HG03139 (cell line): ENCODE results near the gene GLRB.
A peak's percentile ranks its signal among the peaks of the same experiment; 100 is the strongest.
"Not testable (repeated sequence)": the region's sequence is repeated elsewhere in the genome, so short reads cannot be mapped to it uniquely, and the experiment has no call there.

Experiments
- ATAC-seq: cut with Tn5 transposase; IDR thresholded peaks from one replicate; pipeline ENCODE4 v1.9.1; 2021; ENCODE audit not compliant: unreplicated experiment

GLRB gene

GRCh38 chr4:157127571-157127970 lies 51.6 kb downstream of the GLRB start:
- no peak for ATAC-seq

- no peak for ATAC-seq
Observed at GRCh38 chr4:157128395-157128794, 52.4 kb downstream of the GLRB start.

GRCh38 chr4:157141976-157142375 lies 66.0 kb downstream of the GLRB start:
- ATAC-seq, result no peak

- ATAC-seq, result no peak
Observed at GRCh38 chr4:157143369-157143768, 67.4 kb downstream of the GLRB start.

GRCh38 chr4:157151711-157152110 lies 75.8 kb downstream of the GLRB start:
- no peak for ATAC-seq

GRCh38 chr4:157165935-157166610 lies 90.1 kb downstream of the GLRB start:
- ATAC-seq, result no peak

- ATAC-seq, result no peak
Observed at GRCh38 chr4:157170321-157170720, 94.4 kb downstream of the GLRB start.

- no peak for ATAC-seq
Observed at GRCh38 chr4:157172011-157172410, 96.1 kb downstream of the GLRB start.

- ATAC-seq, result not testable (repeated sequence)
Observed at GRCh38 chr4:157180268-157180667, 104.3 kb downstream of the GLRB start.

- no peak for ATAC-seq
Observed at GRCh38 chr4:157184300-157184699, 108.3 kb downstream of the GLRB start.

GRCh38 chr4:157185363-157185762 lies 109.4 kb downstream of the GLRB start:
- no peak for ATAC-seq

- no peak for ATAC-seq
Observed at GRCh38 chr4:157195374-157195773, 119.4 kb downstream of the GLRB start.

- no peak for ATAC-seq
Observed at GRCh38 chr4:157196046-157196445, 120.1 kb downstream of the GLRB start.

GRCh38 chr4:157204634-157205244 lies 128.8 kb downstream of the GLRB start:
- peak; percentile 55 for ATAC-seq

- ATAC-seq, result no peak
Observed at GRCh38 chr4:157217708-157218107, 141.8 kb downstream of the GLRB start.

- no peak for ATAC-seq
Observed at GRCh38 chr4:157219711-157220370, 143.9 kb downstream of the GLRB start.

- no peak for ATAC-seq
Observed at GRCh38 chr4:157220371-157220881, 144.5 kb downstream of the GLRB start, which contains the start of gene GRIA2. GRIA2 (plus strand) TSS chr4:157220728; CDS start chr4:157221043, 315 bp downstream.

GRCh38 chr4:157221426-157221894 lies 145.5 kb downstream of the GLRB start:
- ATAC-seq, result no peak
